ENCODE measurements around the gene PRDM11. TPM values are rescaled to one million over a fixed set of nuclear protein-coding genes. Genes with fewer than 3 reads are reported as not detected.

PRDM11 gene
- total RNA-seq, 2 donors from 2014 or later, result 4.4 to 7.9 TPM

DNA sequence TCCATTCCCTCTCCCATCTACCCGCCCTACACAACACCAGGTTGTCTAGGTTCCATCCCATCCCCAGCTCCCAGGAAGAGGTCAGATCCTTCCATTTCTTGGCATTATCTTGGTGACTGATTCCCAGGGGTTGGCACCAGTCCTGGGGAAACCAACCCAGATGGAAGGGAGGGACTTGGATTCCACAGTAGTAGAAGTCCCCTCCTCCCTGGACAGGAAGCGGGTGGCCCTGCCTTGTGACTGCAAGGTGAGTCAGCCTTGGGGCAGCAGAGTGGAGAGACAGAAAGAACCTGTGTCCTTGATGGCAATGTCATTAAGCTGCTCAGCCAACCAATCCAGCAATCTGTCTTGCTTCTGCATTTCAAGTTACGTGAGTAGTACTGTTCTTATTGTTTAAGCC is 113.2 kb downstream of the PRDM11 start:
- no peak for ATAC-seq
- intact Hi-C loops (cut with DNase I), result no loop called here
- peak in 2 of 4 donors; percentile 59 to 90 for DNase-seq
- no peak overlapping the region for H3K27ac ChIP-seq
- no peaks in the 10 kb centered on the region for H3K27me3 ChIP-seq
- TF ChIP-seq POLR2A (IDR thresholded peaks at IDR 0.05), result no peak
- TF ChIP-seq, protein P1, sequence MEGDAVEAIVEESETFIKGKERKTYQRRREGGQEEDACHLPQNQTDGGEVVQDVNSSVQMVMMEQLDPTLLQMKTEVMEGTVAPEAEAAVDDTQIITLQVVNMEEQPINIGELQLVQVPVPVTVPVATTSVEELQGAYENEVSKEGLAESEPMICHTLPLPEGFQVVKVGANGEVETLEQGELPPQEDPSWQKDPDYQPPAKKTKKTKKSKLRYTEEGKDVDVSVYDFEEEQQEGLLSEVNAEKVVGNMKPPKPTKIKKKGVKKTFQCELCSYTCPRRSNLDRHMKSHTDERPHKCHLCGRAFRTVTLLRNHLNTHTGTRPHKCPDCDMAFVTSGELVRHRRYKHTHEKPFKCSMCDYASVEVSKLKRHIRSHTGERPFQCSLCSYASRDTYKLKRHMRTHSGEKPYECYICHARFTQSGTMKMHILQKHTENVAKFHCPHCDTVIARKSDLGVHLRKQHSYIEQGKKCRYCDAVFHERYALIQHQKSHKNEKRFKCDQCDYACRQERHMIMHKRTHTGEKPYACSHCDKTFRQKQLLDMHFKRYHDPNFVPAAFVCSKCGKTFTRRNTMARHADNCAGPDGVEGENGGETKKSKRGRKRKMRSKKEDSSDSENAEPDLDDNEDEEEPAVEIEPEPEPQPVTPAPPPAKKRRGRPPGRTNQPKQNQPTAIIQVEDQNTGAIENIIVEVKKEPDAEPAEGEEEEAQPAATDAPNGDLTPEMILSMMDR (IDR thresholded peaks at IDR 0.05), result no peak
- WGBS, 2 donors, result 73 to 84% methylated on average over 3 of the region's 3 CpGs
- no peaks in the 10 kb centered on the region for H3K9me3 ChIP-seq
- H3K4me3 ChIP-seq, result no peak overlapping the region
- H3K4me1 ChIP-seq, result no peaks in the 10 kb centered on the region
- no peaks in the 10 kb centered on the region for H3K36me3 ChIP-seq (replicated peaks in 1 of 2; ENCODE audit: insufficient read depth in 1 of 2, low read depth in 2 of 2)

DNA sequence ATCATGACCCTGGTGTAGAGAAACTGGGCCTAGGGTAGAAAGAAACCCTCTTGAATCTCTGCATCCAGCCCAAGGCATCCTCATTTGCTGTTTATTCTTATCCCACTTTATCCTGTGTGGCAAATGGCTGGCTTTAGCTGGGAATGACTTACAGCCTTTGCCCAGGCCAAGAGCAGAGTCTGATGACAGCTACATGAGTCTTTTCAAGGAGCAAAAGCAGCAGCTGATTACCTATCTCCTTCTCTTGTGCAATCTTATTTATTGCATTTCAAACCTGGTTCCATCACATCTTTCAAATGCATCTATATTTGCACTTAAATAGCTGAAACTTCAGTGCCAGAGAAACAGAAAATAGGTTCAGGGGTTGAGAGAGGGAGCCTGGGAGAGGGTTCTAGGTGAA is 113.6 kb downstream of the PRDM11 start:
- no peak for ATAC-seq
- Histone ChIP-seq H3K27ac (no peak overlapping the region), H3K4me3 (no peak overlapping the region), H3K27me3 (no peaks in the 10 kb centered on the region), H3K4me1 (no peaks in the 10 kb centered on the region), H3K9me3 (no peaks in the 10 kb centered on the region), H3K36me3 (replicated peaks in 1 of 2; ENCODE audit: insufficient read depth in 1 of 2, low read depth in 2 of 2) (no peaks in the 10 kb centered on the region)
- no peak for DNase-seq
- intact Hi-C loops (cut with DNase I), result no loop called here
- no peak for TF ChIP-seq POLR2A (IDR thresholded peaks at IDR 0.05)
- TF ChIP-seq, protein P1 (IDR thresholded peaks at IDR 0.05), result no peak

DNA sequence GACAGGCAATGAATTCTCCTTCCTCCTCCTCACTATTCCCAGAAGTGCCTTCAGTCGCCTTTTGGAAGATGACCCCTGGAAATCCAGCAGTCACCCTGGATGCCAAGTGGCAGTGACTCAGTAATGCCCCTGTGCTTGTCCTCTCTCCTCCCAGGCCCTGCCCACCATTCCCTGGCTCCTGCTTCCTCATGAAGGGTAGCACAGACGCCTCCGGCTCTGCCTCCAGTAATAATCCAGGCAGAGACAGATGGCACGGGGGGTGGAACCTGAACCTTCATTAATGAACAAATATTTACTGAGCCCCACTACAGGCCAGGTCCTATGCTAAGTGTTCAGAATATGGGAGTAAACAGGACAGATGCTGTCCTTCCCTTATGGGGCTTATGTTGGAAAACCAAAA is 116.5 kb downstream of the PRDM11 start:
- H3K9me3 ChIP-seq, result no peaks in the 10 kb centered on the region
- 38 to 56% methylated on average over 4 of the region's 4 CpGs for WGBS, 2 donors
- H3K4me3 ChIP-seq, result no peak overlapping the region
- DNase-seq (peak in 2 of 4 donors; percentile 41 to 46), ATAC-seq (no peak)
- H3K4me1 ChIP-seq, result no peaks in the 10 kb centered on the region
- no peak for TF ChIP-seq POLR2A (IDR thresholded peaks at IDR 0.05)
- TF ChIP-seq, protein P1 (IDR thresholded peaks at IDR 0.05), result no peak
- H3K27ac ChIP-seq, result no peak overlapping the region
- no peaks in the 10 kb centered on the region for H3K27me3 ChIP-seq
- intact Hi-C loops (cut with DNase I), result no loop called here
- H3K36me3 ChIP-seq (replicated peaks in 1 of 2; ENCODE audit: insufficient read depth in 1 of 2, low read depth in 2 of 2), result no peaks in the 10 kb centered on the region

DNA sequence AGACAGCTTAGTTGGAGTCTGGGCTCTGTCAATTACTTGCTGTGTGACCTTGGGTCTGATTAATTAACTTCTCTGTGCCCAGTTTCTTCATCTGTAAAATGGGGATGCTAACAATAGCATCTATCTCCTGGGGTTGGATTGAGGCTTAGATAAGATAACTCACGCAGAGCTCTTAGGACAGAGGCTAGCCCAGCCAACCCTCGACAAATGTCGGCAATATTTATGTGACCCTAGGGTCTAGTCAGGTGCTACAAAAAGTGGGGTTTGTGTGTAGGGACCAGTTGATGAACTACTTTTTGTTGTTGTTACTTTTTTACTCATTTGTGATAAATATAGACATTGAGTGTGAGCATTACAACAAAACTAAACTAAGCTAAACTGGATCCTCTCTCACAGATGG is 117.3 kb downstream of the PRDM11 start:
- H3K36me3 ChIP-seq (replicated peaks in 1 of 2; ENCODE audit: insufficient read depth in 1 of 2, low read depth in 2 of 2), result no peaks in the 10 kb centered on the region
- DNase-seq, result no peak
- 85 to 87% methylated on average over 3 of the region's 3 CpGs for WGBS, 2 donors
- H3K27me3 ChIP-seq, result no peaks in the 10 kb centered on the region
- no peak for ATAC-seq
- no peak overlapping the region for H3K4me3 ChIP-seq
- H3K4me1 ChIP-seq, result no peaks in the 10 kb centered on the region
- H3K27ac ChIP-seq, result no peak overlapping the region
- TF ChIP-seq POLR2A (IDR thresholded peaks at IDR 0.05), result no peak
- TF ChIP-seq, protein P1 (IDR thresholded peaks at IDR 0.05), result no peak
- intact Hi-C loops (cut with DNase I), result no loop called here
- no peaks in the 10 kb centered on the region for H3K9me3 ChIP-seq

DNA sequence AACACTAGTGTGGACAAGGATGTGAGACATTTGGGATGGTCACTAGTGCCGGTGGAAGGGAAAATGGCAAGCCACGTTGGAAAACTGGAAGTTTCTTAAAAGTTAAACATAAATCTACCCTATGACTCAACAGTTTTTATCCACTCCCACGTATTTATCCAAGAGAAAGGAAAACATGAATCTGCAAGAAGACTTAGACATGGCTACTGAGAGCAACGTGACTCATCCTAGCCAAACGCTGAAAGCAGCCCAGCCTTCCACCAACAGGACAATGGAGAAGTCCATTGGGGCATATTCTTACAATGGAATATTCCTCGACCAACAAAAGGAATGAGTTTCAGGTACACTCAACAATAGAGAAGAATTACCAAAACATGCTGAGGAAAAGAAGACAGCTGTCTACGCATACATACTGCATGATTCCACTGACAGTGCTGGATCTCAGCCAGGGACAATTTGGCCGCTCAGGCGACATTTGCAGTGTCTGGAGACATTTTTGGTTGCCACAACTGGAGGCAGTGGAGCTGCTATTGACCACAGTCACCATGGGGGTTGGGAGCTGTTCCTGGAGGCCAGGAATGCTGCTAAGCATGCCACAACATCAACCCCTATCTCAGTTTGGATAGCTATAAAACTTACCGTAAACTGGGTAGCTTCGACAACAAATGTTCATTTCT is 118.5 kb downstream of the PRDM11 start:
- ATAC-seq (no peak), DNase-seq (no peak)
- H3K9me3 ChIP-seq, result no peaks in the 10 kb centered on the region
- 52 to 67% methylated on average over 9 to 11 of the region's 11 CpGs for WGBS, 2 donors
- intact Hi-C loops (cut with DNase I), result no loop called here
- no peak overlapping the region for H3K27ac ChIP-seq
- H3K4me3 ChIP-seq, result no peak overlapping the region
- H3K27me3 ChIP-seq, result no peaks in the 10 kb centered on the region
- TF ChIP-seq, protein P1 (IDR thresholded peaks at IDR 0.05), result no peak
- TF ChIP-seq POLR2A (IDR thresholded peaks at IDR 0.05), result no peak
- H3K36me3 ChIP-seq (replicated peaks in 1 of 2; ENCODE audit: insufficient read depth in 1 of 2, low read depth in 2 of 2), result no peaks in the 10 kb centered on the region
- H3K4me1 ChIP-seq, result no peaks in the 10 kb centered on the region

All from body of pancreas (tissue), 4 donors.